HEK293T (cell line): ENCODE results near the gene MATN3.

ENCODE experiments used
- BHLHE40 ChIP-seq: fragments of 450-650 bp; IDR thresholded peaks from 2 replicates; pipeline ENCODE4 v1.6.1; 2016; ENCODE audit warnings: mild to moderate bottlenecking, moderate library complexity, borderline replicate concordance
- FOXA1 ChIP-seq: fragments of 450-650 bp; IDR thresholded peaks from 2 replicates; pipeline ENCODE4 v1.6.1; 2016; ENCODE audit warnings: mild to moderate bottlenecking
- FOXM1 ChIP-seq: fragments of 450-650 bp; IDR thresholded peaks from 2 replicates; pipeline ENCODE4 v1.6.1; 2017; ENCODE audit warnings: mild to moderate bottlenecking, borderline replicate concordance
- SP1 ChIP-seq: fragments of 450-650 bp; IDR thresholded peaks from 2 replicates; pipeline ENCODE4 v1.6.1; 2017
- SUZ12 ChIP-seq: fragments of 450-650 bp; IDR thresholded peaks from 2 replicates; pipeline ENCODE4 v1.6.1; 2016; ENCODE audit warnings: mild to moderate bottlenecking

- TF ChIP-seq FOXM1 = no peak
- no peak for TF ChIP-seq FOXA1
- TF ChIP-seq BHLHE40 = no peak
- no peak for TF ChIP-seq SP1
- TF ChIP-seq SUZ12 = no peak
These were observed 6.5 kb downstream of the MATN3 start for GRCh38 chr2:20005891-20006470.
